ENCODE measurements around the gene STX2. TPM values are rescaled to one million over a fixed set of nuclear protein-coding genes. Genes with fewer than 3 reads are reported as not detected.

STX2 gene
- total RNA-seq, 1 experiment from 2014 or later: 26.9 TPM

Other genes starting within 250 kb of the STX2 start
- not detected in 2 replicates for gene RIMBP2, start 123.0 kb downstream of the STX2 start, total RNA-seq (2014; rRNA removed; shearing (Covaris generic))
- 1,284 and 1,289 TPM in 2 replicates for gene RAN, start 32.8 kb upstream of the STX2 start, total RNA-seq (2014; rRNA removed; shearing (Covaris generic))
- 0.13 and 0.36 TPM in 2 replicates for gene ADGRD1, start 114.7 kb upstream of the STX2 start, total RNA-seq (2014; rRNA removed; shearing (Covaris generic))

All from SJCRH30 (cell line).